Measurements from ENCODE around the gene FGFR4.

FGFR4 gene

GRCh38 chr5:177130211-177131018 lies 43.7 kb downstream of the FGFR4 start:
- no peak overlapping the region for H3K27ac ChIP-seq
- TF ChIP-seq ZFX (IDR thresholded peaks at IDR 0.05): no peak
- TF ChIP-seq CTCF (conservative IDR thresholded peaks at IDR 0.05): no peak

- no peak for TF ChIP-seq ZFX (IDR thresholded peaks at IDR 0.05)
- TF ChIP-seq CTCF (conservative IDR thresholded peaks at IDR 0.05): no peak
- H3K27ac ChIP-seq: no peak overlapping the region
Observed at GRCh38 chr5:177131019-177131320, 44.3 kb downstream of the FGFR4 start.

- TF ChIP-seq ZFX (IDR thresholded peaks at IDR 0.05) (no peak), CTCF (conservative IDR thresholded peaks at IDR 0.05) (no peak)
- H3K27ac ChIP-seq: no peak overlapping the region
Observed at GRCh38 chr5:177131352-177132135, 44.8 kb downstream of the FGFR4 start.

- H3K27ac ChIP-seq: peak overlapping the region; percentile 99; the same call in 1 of the 2 replicates
- TF ChIP-seq CTCF (conservative IDR thresholded peaks at IDR 0.05) (no peak), ZFX (IDR thresholded peaks at IDR 0.05) (no peak)
Observed at GRCh38 chr5:177132136-177133095, 45.7 kb downstream of the FGFR4 start.

- H3K27ac ChIP-seq: peak within 1 kb of the TSS; percentile 99
- TF ChIP-seq ZFX (IDR thresholded peaks at IDR 0.05): no peak
- TF ChIP-seq CTCF (conservative IDR thresholded peaks at IDR 0.05): no peak
Observed at GRCh38 chr5:177133096-177133852, 46.6 kb downstream of the FGFR4 start, which contains the start of gene NSD1. NSD1 (plus strand) TSS chr5:177133773; CDS start chr5:177135104, 1,331 bp downstream.

- no peak for TF ChIP-seq CTCF (conservative IDR thresholded peaks at IDR 0.05)
- TF ChIP-seq ZFX (IDR thresholded peaks at IDR 0.05): peak; percentile 100
Observed at GRCh38 chr5:177133853-177134696, 47.4 kb downstream of the FGFR4 start.

More at GRCh38 chr5:177133853-177134696, 47.4 kb downstream of the FGFR4 start:
- peak overlapping the region; percentile 99 for H3K27ac ChIP-seq

Measured in C4-2B (cell line).